ENCODE data around the gene ADAP1.

- TF ChIP-seq CTCF (conservative IDR thresholded peaks at IDR 0.05; ENCODE audit: low read length) (no peak), EZH2phosphoT487 (IDR thresholded peaks at IDR 0.05; ENCODE audit: borderline replicate concordance) (no peak)
Measured at GRCh38 chr7:903921-904755, 50.3 kb downstream of the ADAP1 start.

Data from Loucy (cell line).